ENCODE results near the gene DSCAML1. TPM values are rescaled to one million over a fixed set of nuclear protein-coding genes. Genes with fewer than 3 reads are reported as not detected.
A peak's percentile ranks its signal among the peaks of the same experiment; 100 is the strongest.

The DSCAML1 gene
- total RNA-seq, 1 donor from 2014 or later, result 1.2 TPM

GRCh38 chr11:117426941-117427340 is 370.1 kb downstream of the DSCAML1 start:
- ATAC-seq (no peak), DNase-seq (no peak)
- intact Hi-C loops (cut with micrococcal nuclease), result loop anchor here (5.0 kb wide), 1 partner anchor 380 kb away; no protein-coding TSS in a partner anchor

DNA sequence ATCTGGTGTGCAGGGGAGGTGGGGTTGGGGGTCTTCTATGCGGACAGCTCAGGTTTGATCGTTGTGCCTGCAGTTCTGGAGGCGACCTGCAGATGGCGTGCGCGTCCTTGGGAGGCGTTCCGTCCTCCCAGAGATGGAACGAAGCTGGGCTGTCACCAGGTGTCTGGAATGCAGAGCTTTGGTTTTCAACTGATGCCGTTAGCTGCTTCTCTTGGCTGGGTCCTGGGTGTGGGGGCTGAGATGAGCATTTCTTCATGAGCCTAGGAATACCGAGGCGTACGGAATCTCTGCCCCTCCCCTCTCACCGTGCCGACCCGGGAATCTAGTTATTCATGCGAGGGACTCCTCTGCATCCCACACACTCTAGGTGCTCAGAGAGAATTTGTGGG is 370.7 kb downstream of the DSCAML1 start:
- peak; percentile 76 for DNase-seq
- intact Hi-C loops (cut with micrococcal nuclease), result loop anchor here (5.0 kb wide), 1 partner anchor 381 kb away; no protein-coding TSS in a partner anchor
- ATAC-seq, result peak; percentile 76

GRCh38 chr11:117425679-117426296 is 371.2 kb downstream of the DSCAML1 start:
- ATAC-seq, result no peak
- intact Hi-C loops (cut with micrococcal nuclease), result loop anchor here (5.0 kb wide), 1 partner anchor 382 kb away; no protein-coding TSS in a partner anchor
- no peak for DNase-seq

DNA sequence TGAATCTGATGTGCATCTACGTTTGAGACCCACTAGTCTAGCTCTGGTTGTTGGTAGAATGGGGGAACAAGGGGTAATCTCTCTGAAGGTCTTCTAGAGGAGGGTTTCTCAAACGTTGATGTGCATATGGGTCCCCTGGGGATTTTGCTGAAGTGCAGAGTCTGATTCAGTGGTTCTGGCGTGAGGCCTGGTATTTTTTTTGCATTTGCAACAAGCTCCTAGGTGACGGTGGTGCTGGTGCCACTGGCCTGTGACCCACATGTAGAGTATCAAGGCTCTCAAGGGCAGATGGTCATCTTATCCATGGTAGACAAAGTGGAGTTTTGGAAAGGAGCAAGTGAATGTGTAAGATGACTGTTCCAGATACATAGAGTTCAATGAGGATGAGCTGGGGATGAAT is 372.2 kb downstream of the DSCAML1 start:
- DNase-seq (no peak), ATAC-seq (no peak)
- intact Hi-C loops (cut with micrococcal nuclease), result loop anchor here (5.0 kb wide), 1 partner anchor 383 kb away; no protein-coding TSS in a partner anchor

- ATAC-seq, result no peak
- intact Hi-C loops (cut with micrococcal nuclease), result no loop called here
- no peak for DNase-seq
Observed at GRCh38 chr11:117423046-117423575, 373.9 kb downstream of the DSCAML1 start.

DNA sequence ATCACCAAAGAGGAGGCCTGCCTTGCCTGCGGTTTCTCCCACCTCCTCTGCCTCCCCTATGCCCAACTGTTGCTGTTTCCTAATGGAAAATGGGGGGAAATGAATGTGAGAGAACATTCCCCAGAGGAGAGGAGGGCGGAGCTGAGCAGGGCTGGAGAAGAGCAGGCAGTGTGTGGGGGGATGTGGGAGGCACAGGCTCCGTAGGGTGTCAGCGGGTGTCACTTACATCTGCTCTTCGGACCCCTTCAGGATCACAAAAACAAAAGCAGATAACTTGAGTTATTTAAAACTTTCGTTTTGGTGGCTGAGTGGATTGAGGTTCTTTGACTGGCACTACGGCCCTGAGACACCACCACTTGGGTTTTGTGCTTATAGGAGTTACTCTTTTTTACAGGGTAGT is 375.5 kb downstream of the DSCAML1 start:
- DNase-seq, result no peak
- ATAC-seq, result no peak
- intact Hi-C loops (cut with micrococcal nuclease), result no loop called here

DNA sequence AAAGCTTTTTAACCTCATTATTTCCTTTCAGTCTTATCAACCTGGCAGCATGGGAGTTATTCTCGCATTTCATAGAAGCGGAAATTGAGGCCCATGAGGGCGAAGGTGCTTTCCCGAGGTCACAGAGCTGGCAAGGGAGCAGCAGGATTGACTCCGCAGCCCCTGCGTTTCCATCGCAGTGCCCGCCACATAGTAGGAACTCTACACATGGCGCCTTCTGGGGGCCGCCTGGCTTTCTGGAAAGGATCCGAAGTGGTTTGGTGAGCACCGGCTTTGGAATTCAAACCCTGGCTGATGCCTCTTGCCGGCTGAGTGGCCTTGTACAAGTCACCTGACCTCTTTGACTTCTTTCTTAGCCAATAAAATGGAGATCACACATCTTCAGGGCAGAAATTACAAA is 376.0 kb downstream of the DSCAML1 start:
- no peak for DNase-seq
- intact Hi-C loops (cut with micrococcal nuclease), result no loop called here
- ATAC-seq, result no peak

- DNase-seq (no peak), ATAC-seq (no peak)
- intact Hi-C loops (cut with micrococcal nuclease), result no loop called here
Observed at GRCh38 chr11:117420598-117420997, 376.4 kb downstream of the DSCAML1 start.

GRCh38 chr11:117420143-117420485 is 376.9 kb downstream of the DSCAML1 start:
- intact Hi-C loops (cut with micrococcal nuclease), result no loop called here
- ATAC-seq (no peak), DNase-seq (no peak)

DNA sequence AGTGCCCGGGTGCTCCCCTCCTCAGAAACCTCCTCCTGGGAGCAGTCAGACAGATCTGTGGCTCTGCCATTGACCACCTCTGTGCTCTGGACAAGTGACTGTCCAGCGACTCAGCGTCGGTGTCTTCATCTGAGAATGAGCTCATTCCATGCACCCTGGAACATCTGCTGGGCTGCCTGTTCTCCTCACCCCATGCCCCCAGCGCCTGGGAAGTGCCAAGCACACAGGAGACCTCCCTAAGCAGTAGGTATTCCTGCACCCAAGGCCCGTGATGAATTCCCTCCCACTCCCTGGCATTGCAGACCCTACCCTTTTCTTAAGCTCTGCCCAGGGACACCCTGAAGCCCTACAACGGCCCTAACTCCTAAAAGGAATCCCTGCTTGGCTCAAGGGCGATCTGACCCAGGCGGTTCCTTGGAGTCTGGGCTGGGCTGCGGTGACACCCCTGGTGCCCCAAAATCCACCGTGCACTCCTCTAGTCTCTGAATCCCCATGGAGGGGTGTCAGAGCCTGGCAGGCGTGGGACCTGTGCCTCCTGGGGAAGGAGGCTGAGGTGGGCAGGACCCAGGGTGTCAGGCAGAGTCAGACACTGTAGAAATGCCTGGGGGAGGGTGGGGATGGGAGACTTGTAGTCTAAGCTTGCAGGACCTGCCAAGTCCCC is 377.4 kb downstream of the DSCAML1 start:
- ATAC-seq (no peak), DNase-seq (no peak)
- intact Hi-C loops (cut with micrococcal nuclease), result no loop called here

GRCh38 chr11:117418737-117419481 is 378.1 kb downstream of the DSCAML1 start:
- DNase-seq (no peak), ATAC-seq (no peak)
- intact Hi-C loops (cut with micrococcal nuclease), result no loop called here

DNA sequence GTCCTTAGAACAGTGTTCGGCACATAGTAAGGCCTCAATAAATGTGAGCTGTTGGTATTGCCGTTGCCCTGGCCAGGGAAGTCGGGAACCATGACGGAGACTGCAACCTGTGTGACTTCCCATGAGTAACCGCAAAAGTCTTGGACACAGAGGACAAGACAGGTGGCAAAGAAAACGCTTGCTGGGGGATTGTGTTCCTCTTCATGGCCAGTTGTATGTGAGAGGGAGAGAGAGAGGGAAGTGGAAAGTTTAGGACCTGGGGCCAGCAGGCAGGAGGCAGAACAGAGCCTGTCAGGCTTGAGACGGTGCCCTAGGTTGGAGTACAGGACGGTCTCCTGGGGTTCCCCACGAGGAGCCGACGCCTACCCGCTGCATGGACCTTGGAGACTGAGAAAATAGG is 379.2 kb downstream of the DSCAML1 start:
- DNase-seq (no peak), ATAC-seq (no peak)
- intact Hi-C loops (cut with micrococcal nuclease), result no loop called here

DNA sequence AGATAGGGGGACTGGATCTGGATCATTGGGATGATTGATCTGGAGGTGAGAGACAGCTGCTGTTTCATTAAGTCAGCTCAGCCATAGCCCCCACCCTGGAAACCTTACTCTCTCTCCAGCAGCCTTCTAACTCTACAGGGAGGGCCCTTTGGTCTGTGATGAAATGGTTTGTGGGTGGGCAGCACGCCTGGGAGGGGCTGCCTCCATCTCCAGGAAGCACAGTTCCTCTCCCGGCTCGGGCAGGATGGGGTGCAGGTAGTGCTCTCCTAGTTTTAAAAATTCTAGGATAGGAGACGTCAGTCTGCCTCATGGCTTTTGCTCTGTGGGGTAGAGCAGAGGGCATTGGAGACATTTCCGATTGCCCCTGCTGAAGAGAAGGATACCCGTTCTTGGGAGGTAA is 379.7 kb downstream of the DSCAML1 start:
- intact Hi-C loops (cut with micrococcal nuclease), result no loop called here
- no peak for DNase-seq
- no peak for ATAC-seq

- intact Hi-C loops (cut with micrococcal nuclease), result no loop called here
- DNase-seq, result no peak
- no peak for ATAC-seq
Observed at GRCh38 chr11:117415358-117415896, 381.6 kb downstream of the DSCAML1 start.

- ATAC-seq, result no peak
- intact Hi-C loops (cut with micrococcal nuclease), result no loop called here
- DNase-seq, result no peak
Observed at GRCh38 chr11:117414724-117415123, 382.3 kb downstream of the DSCAML1 start.

DNA sequence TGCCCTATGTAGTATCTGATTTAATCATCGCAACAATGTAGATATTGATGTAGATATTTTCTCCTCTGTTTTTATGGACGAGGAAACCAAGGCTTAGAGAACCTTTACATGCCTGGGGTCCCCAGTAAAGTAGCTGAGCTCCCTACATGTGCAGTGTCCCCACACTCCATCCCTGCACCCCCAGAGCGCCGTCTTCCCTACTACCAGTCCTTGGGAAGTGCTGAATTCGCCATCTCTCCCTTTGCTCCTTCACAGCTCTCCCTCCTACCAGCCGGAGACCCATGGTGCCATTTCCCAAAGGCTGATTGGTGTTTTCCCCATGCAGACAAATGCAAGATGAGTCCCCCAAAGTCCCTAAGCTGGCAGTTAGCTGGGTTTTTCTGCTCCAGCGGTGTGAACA is 383.4 kb downstream of the DSCAML1 start:
- intact Hi-C loops (cut with micrococcal nuclease), result no loop called here
- no peak for DNase-seq
- ATAC-seq, result no peak

- intact Hi-C loops (cut with micrococcal nuclease), result no loop called here
- DNase-seq (no peak), ATAC-seq (no peak)
Observed at GRCh38 chr11:117412653-117413275, 384.3 kb downstream of the DSCAML1 start.

DNA sequence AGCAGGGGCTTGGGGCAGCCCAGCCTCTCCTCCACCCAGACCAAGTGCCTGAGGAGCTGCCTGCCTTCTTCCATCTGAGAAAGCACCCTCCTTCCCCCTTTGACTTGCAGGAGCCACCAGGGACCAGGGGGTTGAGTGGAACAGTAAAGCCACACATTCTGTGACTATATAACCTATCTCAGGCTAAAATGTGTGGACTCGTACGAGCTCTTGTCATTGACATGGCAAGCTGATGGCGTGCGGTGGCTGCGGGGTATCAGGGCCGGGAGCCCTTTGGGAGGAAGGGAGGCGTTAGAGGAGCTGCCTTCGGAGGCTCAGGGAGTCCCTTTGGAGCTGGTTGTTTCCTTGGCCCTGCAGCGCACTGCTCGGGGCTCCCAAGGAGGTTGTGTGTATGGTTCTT is 384.8 kb downstream of the DSCAML1 start:
- intact Hi-C loops (cut with micrococcal nuclease), result no loop called here

DNA sequence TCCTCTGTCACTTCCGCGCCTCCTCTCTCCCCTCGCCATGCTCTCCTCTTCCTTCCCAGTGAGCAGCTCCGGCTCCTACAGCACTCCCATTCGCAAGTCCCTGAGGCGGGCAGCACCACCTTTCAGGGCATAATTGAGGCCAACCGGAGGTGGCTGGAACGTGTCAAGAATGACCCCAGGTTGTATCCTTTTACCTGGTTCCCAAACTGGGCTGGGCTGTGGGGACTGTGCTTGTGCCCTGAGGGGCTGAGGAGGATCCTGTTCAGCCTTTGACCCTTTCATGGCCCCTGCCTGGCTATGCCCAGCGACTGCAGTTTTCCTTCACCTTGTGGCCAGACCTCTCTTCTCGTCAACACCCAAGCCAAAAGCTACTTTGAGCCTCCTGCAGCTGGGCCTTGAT is 385.3 kb downstream of the DSCAML1 start:
- intact Hi-C loops (cut with micrococcal nuclease), result no loop called here
- ATAC-seq (no peak), DNase-seq (no peak)

More for the DNA sequence above, 384.8 kb downstream of the DSCAML1 start:
- no peak for DNase-seq
- no peak for ATAC-seq
